Stomach (tissue), 9 donors: ENCODE results near the gene PHACTR3. TPM values are rescaled to one million over a fixed set of nuclear protein-coding genes. Genes with fewer than 3 reads are reported as not detected.

ENCODE experiments used
- DNase-seq, 2 donors: peaks; one replicate each; pipeline versions ENCODE4 v3.0.0 to v3.0.0-alpha.2; 2013 to 2019
- H3K27ac ChIP-seq, 5 donors: fragments of 200-600 bp in 4 of 5; sonication (generic) in 4 of 5; one replicate each; pipeline ENCODE4 v1.5.1; 2013 to 2019; ENCODE audit warnings: mild to moderate bottlenecking in 1 of 5, moderate library complexity in 1 of 5
- H3K27me3 ChIP-seq, 3 donors: fragments of 200-600 bp; sonication (generic); one replicate each; pipeline ENCODE4 v1.5.1; 2017 to 2019; ENCODE audit warnings: mixed run types in 1 of 3
- H3K36me3 ChIP-seq, 4 donors: fragments of 200-600 bp; sonication (generic); 1 replicate in 3 of 4; 2 replicates in 1 of 4; pipeline ENCODE4 v1.5.1; 2016 to 2019
- H3K4me1 ChIP-seq, 4 donors: fragments of 200-600 bp; sonication (generic); one replicate each; pipeline ENCODE4 v1.5.1; 2016 to 2019
- H3K4me3 ChIP-seq, 4 donors: fragments of 200-600 bp; sonication (generic) in 3 of 4; one replicate each; pipeline ENCODE4 v1.5.1; 2016 to 2019; ENCODE audit warnings: mild to moderate bottlenecking in 1 of 4
- H3K9me3 ChIP-seq, 4 donors: fragments of 200-600 bp; sonication (generic); one replicate each; pipeline ENCODE4 v1.5.1; 2016 to 2019
- EP300 ChIP-seq: sonication (generic); formaldehyde crosslinking; IDR thresholded peaks from one replicate; pipeline ENCODE4 v1.6.1; 2017; ENCODE audit warnings: antibody characterized with exemption
- POLR2A ChIP-seq, 4 donors: fragments of 450-650 bp; IDR thresholded peaks; one replicate each; pipeline ENCODE4 v1.6.1; 2016; ENCODE audit warnings: antibody characterized with exemption in 4 of 4, control low read depth in 2 of 4, mild to moderate bottlenecking in 1 of 4, moderate library complexity in 1 of 4
- POLR2AphosphoS5 ChIP-seq, 3 donors: sonication (generic); formaldehyde crosslinking; IDR thresholded peaks; one replicate each; pipeline ENCODE4 v1.6.1; 2016; ENCODE audit warnings: antibody characterized with exemption in 3 of 3
- WGBS, 5 donors: extraction: QIAGEN DNeasy Blood & Tissue Kit in 3 of 5; methylation state at CpG; one replicate each; pipeline versions ENCODE4 v1.1.5 to v1.1.7; 2013 to 2018; 5-methylcytosine and 5-hydroxymethylcytosine counted together
- intact Hi-C: fragments of 100-400 bp; cut with DNase I; formaldehyde crosslinking; loops from one replicate; pipeline ENCODE4 v1.15.1; 2023; ENCODE audit warnings: low total_unique reads
- polyA plus RNA-seq, 3 donors: library from polyadenylated mRNA; stranded (reverse); fragments of 200-250 nt; gene quantifications; one replicate each; pipeline ENCODE4 v1.2.3, GENCODE V29; 2013
- total RNA-seq, 5 donors: library from RNA; depleted of rRNA; stranded (reverse); fragments of >200 nt; gene quantifications; one replicate each; pipeline versions ENCODE4 v1.1.0 to v1.2.3, GENCODE V29; 2014 to 2016
- TF ChIP-seq, protein P1 (sequence below), 7 experiments: fragments of 450-650 bp in 4 of 7; fragments of 200-600 bp in 3 of 7; sonication (generic) in 3 of 7; IDR thresholded peaks; one replicate each; pipeline ENCODE4 v1.5.1; 2016 to 2019; ENCODE audit warnings: antibody characterized with exemption in 7 of 7, control low read depth in 2 of 7, mild to moderate bottlenecking in 1 of 7
- donor health status: healthy with polysubstance abuse.
- donor health status: Bipolar disorder and iron deficiency.
- donor health status: healthy.

The PHACTR3 gene
- total and polyA plus RNA-seq, 8 donors = 0.55 to 3.7 (median 3.2) TPM; not detected in 3

DNA sequence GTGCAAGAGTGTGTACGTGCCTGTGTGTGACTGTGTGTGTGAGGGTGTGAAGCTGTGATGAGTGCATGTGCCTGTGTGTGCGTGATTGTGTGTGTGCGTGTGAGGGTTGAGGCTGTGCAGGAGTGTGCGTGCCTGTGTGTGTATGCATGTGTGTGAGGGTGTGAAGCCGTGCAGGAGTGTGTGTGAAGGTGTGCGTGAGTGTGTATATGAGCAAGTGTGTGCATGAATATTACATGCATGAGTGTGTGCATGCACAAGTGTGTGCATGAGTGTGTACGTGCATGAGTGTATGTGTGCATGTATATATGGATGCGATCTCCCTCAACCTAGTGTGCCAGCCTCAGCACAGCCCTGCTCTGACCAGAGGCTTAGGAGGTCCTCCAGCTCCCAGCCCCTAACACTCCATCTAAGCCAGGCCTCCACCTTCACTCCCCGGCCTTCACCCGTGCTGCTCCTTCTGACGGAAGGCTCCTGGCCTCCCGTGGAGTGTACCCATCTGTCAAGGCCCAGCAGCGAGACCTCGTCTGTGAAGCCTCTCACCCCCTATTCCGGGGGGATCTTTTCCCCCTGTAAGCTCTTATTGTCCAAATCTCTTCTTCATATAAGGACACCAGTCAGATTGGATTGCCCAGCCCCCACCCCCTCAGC, 19.9 kb upstream of the PHACTR3 start:
- Histone ChIP-seq H3K9me3 (peaks cover 0 to 5% (median 0%) of the 10 kb centered on the region in 4 donors), H3K36me3 (no peaks in the 10 kb centered on the region), H3K27me3 (peaks cover 0 to 36% (median 0%) of the 10 kb centered on the region in 3 donors), H3K4me1 (peaks cover 0 to 8% (median 2%) of the 10 kb centered on the region in 4 donors), H3K27ac (no peak overlapping the region), H3K4me3 (no peak overlapping the region)
- 84 to 93% (median 85%) methylated on average over 15 of the region's 15 CpGs for WGBS, 5 donors
- intact Hi-C loops = no loop called here
- no peak for DNase-seq
- TF ChIP-seq POLR2A (IDR thresholded peaks at IDR 0.05) (no peak), POLR2AphosphoS5 (IDR thresholded peaks at IDR 0.05) (no peak), EP300 (no peak)
- TF ChIP-seq, protein P1, sequence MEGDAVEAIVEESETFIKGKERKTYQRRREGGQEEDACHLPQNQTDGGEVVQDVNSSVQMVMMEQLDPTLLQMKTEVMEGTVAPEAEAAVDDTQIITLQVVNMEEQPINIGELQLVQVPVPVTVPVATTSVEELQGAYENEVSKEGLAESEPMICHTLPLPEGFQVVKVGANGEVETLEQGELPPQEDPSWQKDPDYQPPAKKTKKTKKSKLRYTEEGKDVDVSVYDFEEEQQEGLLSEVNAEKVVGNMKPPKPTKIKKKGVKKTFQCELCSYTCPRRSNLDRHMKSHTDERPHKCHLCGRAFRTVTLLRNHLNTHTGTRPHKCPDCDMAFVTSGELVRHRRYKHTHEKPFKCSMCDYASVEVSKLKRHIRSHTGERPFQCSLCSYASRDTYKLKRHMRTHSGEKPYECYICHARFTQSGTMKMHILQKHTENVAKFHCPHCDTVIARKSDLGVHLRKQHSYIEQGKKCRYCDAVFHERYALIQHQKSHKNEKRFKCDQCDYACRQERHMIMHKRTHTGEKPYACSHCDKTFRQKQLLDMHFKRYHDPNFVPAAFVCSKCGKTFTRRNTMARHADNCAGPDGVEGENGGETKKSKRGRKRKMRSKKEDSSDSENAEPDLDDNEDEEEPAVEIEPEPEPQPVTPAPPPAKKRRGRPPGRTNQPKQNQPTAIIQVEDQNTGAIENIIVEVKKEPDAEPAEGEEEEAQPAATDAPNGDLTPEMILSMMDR (IDR thresholded peaks at IDR 0.05) = no peak

DNA sequence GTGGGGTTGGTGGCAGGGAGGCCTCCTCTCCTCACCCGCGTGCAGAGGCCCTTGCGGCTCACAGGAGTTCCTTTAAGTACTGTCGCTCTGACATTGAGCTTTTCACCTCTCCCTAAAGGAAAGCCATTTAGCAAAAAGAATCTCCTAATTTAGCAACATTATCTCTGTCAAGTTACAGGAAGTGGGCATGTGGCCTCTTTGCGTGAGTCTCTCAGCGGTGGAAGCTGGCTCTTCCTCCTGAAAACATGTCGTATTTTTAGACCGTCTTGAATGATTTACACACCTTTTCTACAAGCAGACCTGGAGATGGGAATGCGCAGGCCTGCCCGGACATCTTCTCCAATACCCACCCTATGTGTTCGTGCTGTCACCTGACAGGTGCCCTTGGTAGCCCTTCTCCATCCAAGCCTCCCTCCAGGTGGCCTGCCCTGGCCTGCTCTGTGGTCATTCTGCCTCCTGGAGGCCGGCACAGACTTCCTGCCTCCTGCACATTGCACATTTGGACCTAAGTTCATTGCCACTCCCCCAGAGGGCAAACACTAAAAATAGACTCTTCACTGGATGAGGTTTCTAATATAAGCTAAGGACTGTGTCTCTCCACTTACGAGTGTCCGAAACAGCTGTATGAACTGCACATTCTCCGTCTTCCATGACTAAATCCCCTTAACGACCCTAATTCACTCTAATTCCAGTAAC, 18.5 kb upstream of the PHACTR3 start:
- intact Hi-C loops = no loop called here
- H3K27me3 ChIP-seq = peaks cover 0 to 21% (median 0%) of the 10 kb centered on the region in 3 donors
- peaks cover 0 to 5% (median 0%) of the 10 kb centered on the region in 4 donors for H3K9me3 ChIP-seq
- no peak for TF ChIP-seq EP300
- no peak for TF ChIP-seq POLR2A (IDR thresholded peaks at IDR 0.05)
- TF ChIP-seq POLR2AphosphoS5 (IDR thresholded peaks at IDR 0.05) = no peak
- TF ChIP-seq, protein P1 (IDR thresholded peaks at IDR 0.05) = no peak
- WGBS, 5 donors = 63 to 75% (median 71%) methylated on average over 16 of the region's 16 CpGs
- H3K4me3 ChIP-seq = no peak overlapping the region
- no peak overlapping the region for H3K27ac ChIP-seq
- H3K36me3 ChIP-seq = no peaks in the 10 kb centered on the region
- H3K4me1 ChIP-seq = peaks cover 0 to 8% (median 2%) of the 10 kb centered on the region in 4 donors
- DNase-seq = no peak

DNA sequence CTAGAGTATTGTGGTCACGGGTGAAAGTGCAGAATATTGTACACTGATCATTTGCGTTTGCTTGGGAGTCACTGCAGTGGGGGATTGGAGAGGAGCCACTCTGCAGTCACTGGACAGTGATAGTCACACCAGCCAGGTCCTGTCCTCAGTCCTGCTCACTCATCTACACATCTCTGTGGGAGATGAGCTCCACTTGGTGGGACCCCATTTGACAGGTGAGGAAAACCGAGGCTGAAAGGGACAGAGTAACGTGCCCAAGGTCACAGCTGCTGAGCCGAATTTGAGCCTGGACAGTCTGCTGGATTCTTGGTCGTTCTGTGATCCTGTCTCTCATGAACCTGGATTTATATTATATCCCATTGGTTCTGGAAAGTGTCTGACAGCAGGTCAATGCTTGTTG, 17.7 kb upstream of the PHACTR3 start:
- no peak for DNase-seq
- intact Hi-C loops = no loop called here
- H3K27me3 ChIP-seq = peaks cover 0 to 14% (median 0%) of the 10 kb centered on the region in 3 donors
- no peaks in the 10 kb centered on the region for H3K36me3 ChIP-seq
- no peak overlapping the region for H3K27ac ChIP-seq
- TF ChIP-seq, protein P1 (IDR thresholded peaks at IDR 0.05) = no peak
- TF ChIP-seq POLR2AphosphoS5 (IDR thresholded peaks at IDR 0.05) (no peak), EP300 (no peak), POLR2A (IDR thresholded peaks at IDR 0.05) (no peak)
- no peak overlapping the region for H3K4me3 ChIP-seq
- WGBS, 5 donors = 67 to 85% (median 78%) methylated on average over 6 of the region's 6 CpGs
- H3K9me3 ChIP-seq = peaks cover 0 to 5% (median 0%) of the 10 kb centered on the region in 4 donors
- H3K4me1 ChIP-seq = peaks cover 0 to 8% (median 2%) of the 10 kb centered on the region in 4 donors

DNA sequence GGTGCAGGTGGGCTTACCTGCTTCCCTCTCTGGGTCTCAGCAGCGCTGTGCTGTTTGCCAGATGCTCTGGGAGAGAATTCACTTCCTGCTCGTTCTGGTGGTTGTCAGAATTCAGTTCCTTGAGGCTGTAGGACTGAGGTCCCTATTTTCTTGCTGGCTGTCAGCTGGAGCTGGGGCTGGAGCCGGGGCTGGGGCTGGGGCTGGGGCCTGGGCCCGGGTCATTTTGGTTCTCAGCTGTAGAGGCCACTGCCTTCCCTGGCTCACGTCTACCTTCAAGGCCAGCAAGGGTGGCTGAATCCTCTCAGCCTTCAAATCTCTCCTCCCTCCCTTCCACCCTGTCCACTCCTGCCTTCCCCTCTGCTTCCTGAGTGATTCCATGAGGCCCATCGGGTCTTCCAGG, 16.8 kb upstream of the PHACTR3 start:
- no peak overlapping the region for H3K27ac ChIP-seq
- WGBS, 5 donors = 67 to 84% (median 75%) methylated on average over 4 to 6 of the region's 6 CpGs
- peaks cover 0 to 12% (median 0%) of the 10 kb centered on the region in 3 donors for H3K27me3 ChIP-seq
- peaks cover 0 to 8% (median 2%) of the 10 kb centered on the region in 4 donors for H3K4me1 ChIP-seq
- TF ChIP-seq, protein P1 (IDR thresholded peaks at IDR 0.05) = no peak
- H3K9me3 ChIP-seq = peaks cover 0 to 5% (median 0%) of the 10 kb centered on the region in 4 donors
- H3K4me3 ChIP-seq = no peak overlapping the region
- DNase-seq = no peak
- intact Hi-C loops = no loop called here
- no peaks in the 10 kb centered on the region for H3K36me3 ChIP-seq
